GM19452 (cell line): ENCODE data around the gene MAP4K4.
A peak's percentile ranks its signal among the peaks of the same experiment; 100 is the strongest.

ENCODE experiments used
- ATAC-seq: cut with Tn5 transposase; IDR thresholded peaks from one replicate; pipeline ENCODE4 v1.9.1; 2021; ENCODE audit not compliant: unreplicated experiment

MAP4K4 gene

GRCh38 chr2:101811226-101812015 is 113.9 kb downstream of the MAP4K4 start:
- no peak for ATAC-seq

DNA sequence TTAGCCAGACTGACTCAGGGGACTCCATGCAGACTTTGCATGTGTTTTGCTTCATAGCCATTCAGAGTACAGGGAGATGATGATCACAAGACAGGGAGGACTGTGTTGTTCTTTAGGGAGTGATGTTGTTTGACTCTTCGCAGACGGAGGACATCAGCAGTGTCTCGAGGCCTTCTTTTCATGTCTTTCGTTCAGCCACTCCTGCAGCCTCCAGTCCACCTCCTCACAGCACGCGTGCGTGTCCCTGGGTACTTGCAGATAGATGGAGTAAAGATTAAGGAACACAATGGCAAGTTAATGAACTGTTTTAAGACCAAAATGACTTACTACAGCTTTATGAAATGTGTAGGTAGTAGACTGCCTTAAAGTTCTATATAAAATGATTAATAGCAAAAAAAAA is 114.7 kb downstream of the MAP4K4 start:
- ATAC-seq: no peak

DNA sequence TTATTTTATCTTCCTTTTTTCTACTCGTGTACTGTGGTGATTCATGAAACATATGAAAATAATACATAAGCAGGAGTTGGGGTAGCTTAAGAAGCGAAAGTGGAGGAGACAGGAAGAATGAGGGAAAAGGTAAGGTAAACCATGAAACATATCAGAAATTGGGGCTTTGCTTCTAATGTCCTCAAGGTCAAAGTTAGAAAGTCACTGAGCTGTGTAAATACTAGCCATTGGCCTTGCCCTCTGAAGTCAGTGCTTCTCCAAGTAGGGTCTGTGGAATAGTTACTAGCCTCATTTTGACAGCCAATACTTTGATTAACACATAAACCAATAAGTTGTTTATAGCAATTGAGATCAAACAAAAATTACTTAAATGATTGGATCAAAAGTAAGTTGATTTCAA is 117.2 kb downstream of the MAP4K4 start:
- no peak for ATAC-seq

DNA sequence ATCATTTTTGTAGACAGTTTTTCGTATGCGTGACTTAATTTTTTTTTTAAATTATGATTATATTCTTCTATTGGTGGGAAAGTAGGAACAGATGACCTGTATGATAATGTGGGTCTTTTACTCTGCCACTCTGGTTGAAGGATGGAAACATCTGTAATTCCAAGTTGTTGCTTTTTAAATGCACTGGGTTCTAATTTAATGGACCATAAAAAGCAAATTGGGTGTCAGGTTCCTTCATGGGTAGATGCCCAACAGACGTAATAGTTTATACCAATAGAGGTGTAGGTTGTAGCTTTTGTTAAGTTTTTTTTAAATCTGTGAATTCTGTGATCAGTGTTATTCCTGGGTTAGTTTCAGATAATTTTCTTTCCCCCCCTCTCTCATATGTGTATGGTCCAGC is 117.6 kb downstream of the MAP4K4 start:
- no peak for ATAC-seq

- ATAC-seq: no peak
Observed at GRCh38 chr2:101815739-101816391, 118.4 kb downstream of the MAP4K4 start.

- ATAC-seq: no peak
Observed at GRCh38 chr2:101816598-101816997, 119.1 kb downstream of the MAP4K4 start.

- ATAC-seq: no peak
Observed at GRCh38 chr2:101817481-101817880, 120.0 kb downstream of the MAP4K4 start.

DNA sequence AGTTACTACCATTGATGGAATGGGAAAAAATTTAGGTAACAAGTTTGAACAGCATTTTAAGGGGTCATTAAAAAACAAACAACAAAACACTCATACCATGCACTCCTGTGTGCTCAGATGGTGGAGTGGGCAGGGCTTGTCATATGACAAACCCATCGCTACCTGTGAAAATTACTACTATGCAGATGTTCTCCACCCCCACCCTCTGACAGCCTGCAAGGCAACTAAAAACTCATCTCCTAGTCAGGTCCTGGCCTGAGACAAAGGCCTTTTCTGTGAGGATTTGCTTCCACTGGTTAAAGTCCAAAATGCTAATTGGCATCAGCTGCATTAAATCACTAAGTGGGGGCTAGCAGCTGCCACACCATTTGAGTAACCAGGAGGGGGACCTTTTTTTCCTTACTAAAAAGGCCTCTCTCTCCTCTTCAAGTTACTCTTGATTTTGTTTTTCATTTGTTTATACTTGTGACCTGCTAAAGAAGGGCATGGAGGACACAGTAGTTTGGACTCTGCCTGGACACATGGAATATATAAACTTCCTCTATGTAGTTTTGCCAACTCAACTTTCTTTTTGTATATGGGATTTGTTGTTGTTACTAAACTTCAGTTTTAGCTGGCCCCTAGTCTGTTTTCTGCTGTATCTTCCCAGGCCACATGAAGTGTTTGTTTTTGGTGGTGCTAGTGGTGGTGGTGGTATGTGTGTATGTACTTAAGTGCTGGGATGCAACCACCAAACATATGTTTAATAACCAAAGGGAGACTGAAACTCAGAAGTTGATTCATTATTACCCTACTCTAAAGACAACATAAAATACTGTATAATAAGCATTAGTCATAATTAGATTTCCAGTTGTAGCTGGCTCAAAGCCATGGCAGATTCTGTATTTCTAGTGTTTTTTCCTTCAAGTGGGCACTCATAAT is 121.3 kb downstream of the MAP4K4 start:
- ATAC-seq: no peak

GRCh38 chr2:101820519-101820918 is 123.0 kb downstream of the MAP4K4 start:
- no peak for ATAC-seq

DNA sequence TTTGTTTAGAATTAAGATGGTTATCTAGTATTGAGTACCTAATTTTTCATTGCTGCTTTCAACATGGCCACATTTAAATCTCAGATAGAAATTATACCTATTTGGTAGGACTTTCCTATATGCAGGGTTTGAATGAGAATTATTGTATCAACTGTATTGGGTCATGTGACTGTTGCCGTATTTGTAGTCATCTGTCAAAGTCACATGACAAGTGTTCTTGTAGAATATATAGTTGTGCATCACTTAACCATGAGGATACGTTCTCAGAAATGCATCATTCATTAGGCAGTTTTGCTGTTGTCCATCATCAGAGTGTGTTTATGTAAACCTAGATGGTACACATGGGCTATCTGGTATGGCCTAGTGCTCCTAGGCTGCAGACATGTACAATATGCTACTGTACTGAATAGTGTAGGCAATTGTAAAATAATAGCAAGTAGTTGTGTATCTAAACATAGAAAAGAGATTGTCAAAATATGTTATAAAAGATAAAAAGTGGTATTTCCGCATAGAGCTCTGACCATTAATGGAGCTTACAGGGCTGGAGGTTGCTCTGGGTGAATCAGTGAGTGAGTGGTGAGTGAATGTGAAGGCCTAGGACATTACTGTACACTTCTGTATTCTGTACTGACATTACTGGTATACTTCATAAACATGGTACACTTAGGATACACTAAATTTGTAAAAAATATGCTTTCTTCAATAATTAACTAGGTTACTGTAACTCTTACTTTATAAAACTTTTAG is 123.7 kb downstream of the MAP4K4 start:
- no peak for ATAC-seq

GRCh38 chr2:101821828-101822458 is 124.4 kb downstream of the MAP4K4 start:
- ATAC-seq: no peak

DNA sequence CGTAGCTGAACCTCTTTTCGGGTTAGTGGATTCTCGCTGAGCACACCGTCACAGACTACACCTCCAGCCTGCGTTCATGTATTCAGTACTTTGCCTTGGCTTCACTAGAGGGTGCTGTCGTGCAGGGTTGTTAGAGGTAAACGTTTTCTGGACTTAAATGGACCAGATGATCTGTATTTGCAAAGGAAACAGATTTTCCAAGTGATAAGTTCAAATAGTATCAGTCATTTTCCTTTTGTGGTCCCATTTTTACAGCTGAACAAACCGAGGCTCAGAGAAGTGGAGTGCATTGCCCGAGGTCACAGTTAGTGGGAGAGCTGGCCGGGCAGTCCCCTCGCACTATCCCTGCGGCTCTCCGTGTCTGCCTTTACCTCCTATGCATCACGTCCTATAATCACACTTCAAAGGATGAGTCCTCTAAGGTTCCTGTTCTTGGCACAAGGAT is 125.9 kb downstream of the MAP4K4 start:
- ATAC-seq: peak; percentile 69

- ATAC-seq: no peak
Observed at GRCh38 chr2:101823859-101824258, 126.4 kb downstream of the MAP4K4 start.

- no peak for ATAC-seq
Observed at GRCh38 chr2:101826716-101827115, 129.2 kb downstream of the MAP4K4 start.

DNA sequence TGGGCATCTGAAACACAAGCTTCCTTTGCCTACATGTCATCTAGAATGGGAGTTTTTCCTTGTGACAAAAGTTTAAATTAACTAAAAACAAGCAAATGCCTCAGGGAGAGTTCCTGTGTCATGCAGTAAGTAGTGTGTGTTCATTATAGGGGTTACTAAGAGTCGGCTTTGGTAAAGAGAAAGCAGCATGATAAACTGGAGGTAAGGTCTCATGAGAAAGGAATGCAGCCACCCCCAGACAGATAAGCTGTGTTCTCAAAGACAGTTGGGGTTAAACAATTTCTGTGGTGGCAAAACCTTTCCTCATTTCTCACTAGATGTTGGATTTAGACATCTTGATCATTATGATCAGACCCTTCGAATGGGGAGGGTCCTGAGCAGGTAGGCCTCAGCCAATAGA is 129.7 kb downstream of the MAP4K4 start:
- no peak for ATAC-seq

DNA sequence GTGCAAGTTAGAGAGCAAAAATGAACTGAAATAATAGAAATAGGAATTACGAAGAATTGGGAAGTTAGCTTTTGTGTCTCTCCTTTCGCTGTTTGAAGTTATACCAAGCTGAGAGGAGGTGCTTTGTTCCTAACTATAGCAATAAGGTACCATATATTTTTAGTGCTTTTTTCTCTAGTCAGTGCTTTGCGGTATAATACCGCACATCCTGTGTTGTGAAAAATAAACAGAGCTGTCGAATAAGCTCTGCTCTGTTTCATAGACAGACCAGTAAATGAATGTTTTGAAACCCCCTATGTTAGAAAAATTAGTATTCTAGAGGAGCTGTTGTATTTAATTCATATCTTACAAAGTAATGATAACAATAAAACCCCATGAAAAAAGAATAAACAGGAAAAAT is 130.8 kb downstream of the MAP4K4 start:
- ATAC-seq: no peak

- no peak for ATAC-seq
Observed at GRCh38 chr2:101828673-101829334, 131.3 kb downstream of the MAP4K4 start.

- ATAC-seq: no peak
Observed at GRCh38 chr2:101829429-101829828, 131.9 kb downstream of the MAP4K4 start.

DNA sequence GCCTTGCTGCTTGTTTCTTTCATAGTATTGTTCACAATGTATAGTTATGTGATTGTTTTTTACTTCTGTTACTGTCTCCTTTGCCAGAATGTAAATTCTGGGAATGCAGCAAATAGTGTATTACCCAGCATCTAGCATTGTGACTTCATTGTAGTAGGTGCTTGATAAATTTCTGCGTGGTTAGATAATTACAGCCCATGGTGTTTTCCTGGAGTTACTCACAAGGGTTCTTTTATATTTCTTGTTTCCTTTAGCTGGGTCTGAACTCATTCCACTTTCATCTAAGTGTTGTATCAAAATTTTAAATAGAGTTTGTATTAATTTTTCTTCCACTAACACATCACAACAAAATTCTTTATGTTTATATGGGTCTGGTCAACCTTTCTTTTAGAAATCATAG is 132.6 kb downstream of the MAP4K4 start:
- no peak for ATAC-seq

- no peak for ATAC-seq
Observed at GRCh38 chr2:101830555-101830954, 133.0 kb downstream of the MAP4K4 start.
